ENCODE data around the gene RPH3AL.

- TF ChIP-seq EP300 (IDR thresholded peaks at IDR 0.05) = no peak
- no peak for TF ChIP-seq POLR2A (IDR thresholded peaks at IDR 0.05)
These were observed 155.3 kb downstream of the RPH3AL start for GRCh38 chr17:197352-197751.

Data from tibial nerve (tissue), 3 donors.